ACHN (cell line): ENCODE results near the gene NUFIP1.
A peak's percentile ranks its signal among the peaks of the same experiment; 100 is the strongest.
"Not testable (repeated sequence)": the region's sequence is repeated elsewhere in the genome, so short reads cannot be mapped to it uniquely, and the experiment has no call there.

Experiments
- DNase-seq: peaks from one replicate; pipeline ENCODE4 v3.0.0-alpha.2; 2015
- in situ Hi-C: cut with HindIII; loops from 2 replicates; pipeline ENCODE4 v1.10.0; 2017; ENCODE audit warnings: low sequenced_read_pairs, low pct_ligation_motif_present, low pct_unique_long_range_greater_than_20kb

Gene NUFIP1

GRCh38 chr13:44972956-44973581 lies 16.2 kb downstream of the NUFIP1 start:
- in situ Hi-C loops: no loop called here
- DNase-seq: peak; percentile 56

- in situ Hi-C loops: no loop called here
- no peak for DNase-seq
These were observed 17.3 kb downstream of the NUFIP1 start for GRCh38 chr13:44971656-44972595.

GRCh38 chr13:44969551-44970484 lies 19.5 kb downstream of the NUFIP1 start:
- in situ Hi-C loops: no loop called here
- DNase-seq: peak; percentile 67

- DNase-seq: no peak
- in situ Hi-C loops: no loop called here
These were observed 20.8 kb downstream of the NUFIP1 start for GRCh38 chr13:44968434-44968815.

GRCh38 chr13:44967704-44968433 lies 21.4 kb downstream of the NUFIP1 start:
- in situ Hi-C loops: no loop called here
- DNase-seq: no peak

- DNase-seq: no peak
- in situ Hi-C loops: no loop called here
These were observed 27.3 kb downstream of the NUFIP1 start for GRCh38 chr13:44961997-44962396.

- no peak for DNase-seq
- in situ Hi-C loops: no loop called here
These were observed 33.9 kb downstream of the NUFIP1 start for GRCh38 chr13:44955406-44955805.

GRCh38 chr13:44954224-44954623 lies 35.0 kb downstream of the NUFIP1 start:
- in situ Hi-C loops: no loop called here
- no peak for DNase-seq

GRCh38 chr13:44952671-44953070 lies 36.6 kb downstream of the NUFIP1 start:
- in situ Hi-C loops: no loop called here
- DNase-seq: no peak

GRCh38 chr13:44951184-44951583 lies 38.1 kb downstream of the NUFIP1 start:
- in situ Hi-C loops: no loop called here
- peak; percentile 37 for DNase-seq

GRCh38 chr13:44943411-44943810 lies 45.9 kb downstream of the NUFIP1 start:
- in situ Hi-C loops, DNase-seq: not testable (repeated sequence)

GRCh38 chr13:44938854-44939253 lies 50.4 kb downstream of the NUFIP1 start:
- DNase-seq: no peak
- in situ Hi-C loops: no loop called here

- in situ Hi-C loops: no loop called here
These were observed 53.0 kb downstream of the NUFIP1 start for GRCh38 chr13:44936246-44936645.

GRCh38 chr13:44934724-44935123 lies 54.5 kb downstream of the NUFIP1 start:
- peak; percentile 19 for DNase-seq
- in situ Hi-C loops: no loop called here

More at GRCh38 chr13:44936246-44936645, 53.0 kb downstream of the NUFIP1 start:
- DNase-seq: peak; percentile 4

- no peak for DNase-seq
- in situ Hi-C loops: no loop called here
These were observed 56.4 kb downstream of the NUFIP1 start for GRCh38 chr13:44932850-44933251.

- in situ Hi-C loops: no loop called here
These were observed 57.0 kb downstream of the NUFIP1 start for GRCh38 chr13:44932171-44932849.

GRCh38 chr13:44930963-44931623 lies 58.2 kb downstream of the NUFIP1 start:
- no peak for DNase-seq
- in situ Hi-C loops: no loop called here

More at GRCh38 chr13:44932171-44932849, 57.0 kb downstream of the NUFIP1 start:
- DNase-seq: no peak
